ENCODE results near the gene ITPRIPL2. TPM values are rescaled to one million over a fixed set of nuclear protein-coding genes. Genes with fewer than 3 reads are reported as not detected.

ITPRIPL2 gene
- total RNA-seq, 1 experiment from 2014 or later, result 67.9 TPM

- no peaks in the 10 kb centered on the region for H3K27me3 ChIP-seq (ENCODE audit: insufficient read depth, low read length)
- DNase-seq (ENCODE audit: low read depth, low spot score) (no peak), ATAC-seq (no peak)
- no peaks in the 10 kb centered on the region for H3K9me2 ChIP-seq (ENCODE audit: insufficient read depth)
- no peak overlapping the region for H3K9ac ChIP-seq (ENCODE audit: low read length)
- POLR2A ChIA-PET, result interaction anchor here (1.4 kb wide), 1 partner anchor 10 kb away, joined by 3 read pairs; no protein-coding TSS in a partner anchor
- no peaks in the 10 kb centered on the region for H3K9me3 ChIP-seq (ENCODE audit: control insufficient read depth in 1 of 2, insufficient read depth in 1 of 2, low read depth in 1 of 2, low read length in 2 of 2)
- intact Hi-C loops (cut with micrococcal nuclease), result no loop called here
- H3K79me2 ChIP-seq (ENCODE audit: insufficient read depth, low read length), result no peaks in the 10 kb centered on the region
- H3K4me2 ChIP-seq (ENCODE audit: low read length), result no peak overlapping the region
- no TSS peak for BruUV-seq (replicated peaks)
- no peaks in the 10 kb centered on the region for H3K36me3 ChIP-seq (ENCODE audit: control insufficient read depth in 1 of 2, insufficient read depth in 2 of 2, low read length in 2 of 2)
- H3K4me3 ChIP-seq (replicated peaks in 1 of 2; ENCODE audit: low read depth in 1 of 2, low read length in 2 of 2), result no peak overlapping the region
- no peak overlapping the region for H3K27ac ChIP-seq (ENCODE audit: low read depth, low read length)
- RAD21 ChIA-PET (ENCODE audit: low non-redundant PET in 1 of 2, low total read pairs in 2 of 2, uncharacterized antibody in 2 of 2, unreplicated experiment in 2 of 2), result no interaction called here
- no peak overlapping the region for H2AFZ ChIP-seq (ENCODE audit: low read depth, low read length, poor library complexity, severe bottlenecking)
- TF ChIP-seq CEBPB (IDR thresholded peaks at IDR 0.05; ENCODE audit: low read depth), result no peak
- no peak for TF ChIP-seq ZFX (IDR thresholded peaks at IDR 0.05)
- TF ChIP-seq ELF1 (IDR thresholded peaks at IDR 0.05; ENCODE audit: borderline replicate concordance, low read depth), result no peak
- TF ChIP-seq JUND (IDR thresholded peaks at IDR 0.05), result no peak
- no peak for TF ChIP-seq REST (IDR thresholded peaks at IDR 0.05; ENCODE audit: low read depth)
- no peak for TF ChIP-seq SIN3A (IDR thresholded peaks at IDR 0.05; ENCODE audit: low read depth)
- TF ChIP-seq EGR1 (IDR thresholded peaks at IDR 0.05; ENCODE audit: low read depth), result no peak
- TF ChIP-seq TCF7L2 (IDR thresholded peaks at IDR 0.05; ENCODE audit: borderline replicate concordance, extremely low read depth, insufficient read depth, insufficient read length), result no peak
- no peak for TF ChIP-seq EZH2phosphoT487 (IDR thresholded peaks at IDR 0.05; ENCODE audit: borderline replicate concordance)
- no peak for TF ChIP-seq MAX (IDR thresholded peaks at IDR 0.05)
- TF ChIP-seq POLR2A (IDR thresholded peaks at IDR 0.05; ENCODE audit: borderline replicate concordance, extremely low read depth, insufficient read depth, insufficient read length), result no peak
- no peak for TF ChIP-seq YY1 (IDR thresholded peaks at IDR 0.05; ENCODE audit: extremely low read depth, insufficient replicate concordance, low read depth, low read length)
- TF ChIP-seq SP1 (IDR thresholded peaks at IDR 0.05; ENCODE audit: low read depth), result no peak
- no peak for TF ChIP-seq CTCF (IDR thresholded peaks at IDR 0.05 in 2 of 3, conservative IDR thresholded peaks at IDR 0.05 in 1 of 3; ENCODE audit: borderline replicate concordance in 1 of 3, insufficient read depth in 1 of 3, low read depth in 2 of 3, low read length in 2 of 3)
- no peak for TF ChIP-seq FOSL1 (IDR thresholded peaks at IDR 0.05; ENCODE audit: low read depth)
- CTCF ChIA-PET, result interaction anchor here (1.2 kb wide), 1 partner anchor 10 kb away, joined by 4 read pairs; no protein-coding TSS in a partner anchor
- peaks cover 20 to 54% of the 10 kb centered on the region in 2 experiments for H3K4me1 ChIP-seq (ENCODE audit: control insufficient read depth in 1 of 2, insufficient read depth in 2 of 2, low read length in 2 of 2)
- H4K20me1 ChIP-seq (ENCODE audit: insufficient read depth), result no peaks in the 10 kb centered on the region
Measured at GRCh38 chr16:19105131-19105530, 8.6 kb upstream of the ITPRIPL2 start.

Data from HCT116 (cell line).